ENCODE results near the gene GPRC6A. TPM values are rescaled to one million over a fixed set of nuclear protein-coding genes. Genes with fewer than 3 reads are reported as not detected.
"Not testable (repeated sequence)": the region's sequence is repeated elsewhere in the genome, so short reads cannot be mapped to it uniquely, and the experiment has no call there.

Gene GPRC6A
- not detected in 2 replicates for total RNA-seq (2014; rRNA removed; shearing (Covaris generic))

GRCh38 chr6:116828983-116829382 is at the start of gene GPRC6A:
TSS of gene GPRC6A (minus strand) at chr6:116829083. CDS start at chr6:116829013, 70 bp downstream.
- Histone ChIP-seq H3K36me3 (no peaks in the 10 kb centered on the region), H3K4me3 (no peak within 1 kb of the TSS), H3K27me3 (no peaks in the 10 kb centered on the region; the same call in 1 of the 2 replicates), H3K9me3 (replicated peaks) (no peaks in the 10 kb centered on the region), H3K4me1 (no peaks in the 10 kb centered on the region), H3K27ac (no peak within 1 kb of the TSS)
- no peak for DNase-seq

DNA sequence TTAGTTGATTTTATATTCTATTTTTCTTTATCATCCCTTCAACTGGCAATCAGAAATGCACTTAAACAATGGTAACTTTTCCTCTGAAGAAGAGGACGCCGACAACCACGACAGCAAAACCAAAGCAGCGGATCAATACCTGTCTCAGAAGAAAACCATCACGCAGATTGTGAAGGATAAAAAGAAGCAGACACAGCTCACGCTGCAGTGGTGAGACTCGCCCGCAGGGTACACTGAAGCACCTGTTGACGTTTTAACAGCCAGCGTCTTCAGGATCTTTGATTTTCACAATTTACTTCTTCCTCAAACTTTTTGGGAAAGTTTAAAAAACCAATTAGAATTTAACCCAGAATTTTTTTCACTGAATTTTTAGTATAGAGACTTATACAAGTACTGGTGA is 48.9 kb upstream of the GPRC6A start:
- H3K27ac ChIP-seq = no peak overlapping the region
- no peak for DNase-seq
- no peaks in the 10 kb centered on the region for H3K4me1 ChIP-seq
- no peaks in the 10 kb centered on the region for H3K9me3 ChIP-seq (replicated peaks)
- H3K4me3 ChIP-seq = no peak overlapping the region
- no peaks in the 10 kb centered on the region for H3K36me3 ChIP-seq
- 0 out of 2 replicates have a peak, but pooled peaks cover 4% of the 10 kb centered on the region for H3K27me3 ChIP-seq

DNA sequence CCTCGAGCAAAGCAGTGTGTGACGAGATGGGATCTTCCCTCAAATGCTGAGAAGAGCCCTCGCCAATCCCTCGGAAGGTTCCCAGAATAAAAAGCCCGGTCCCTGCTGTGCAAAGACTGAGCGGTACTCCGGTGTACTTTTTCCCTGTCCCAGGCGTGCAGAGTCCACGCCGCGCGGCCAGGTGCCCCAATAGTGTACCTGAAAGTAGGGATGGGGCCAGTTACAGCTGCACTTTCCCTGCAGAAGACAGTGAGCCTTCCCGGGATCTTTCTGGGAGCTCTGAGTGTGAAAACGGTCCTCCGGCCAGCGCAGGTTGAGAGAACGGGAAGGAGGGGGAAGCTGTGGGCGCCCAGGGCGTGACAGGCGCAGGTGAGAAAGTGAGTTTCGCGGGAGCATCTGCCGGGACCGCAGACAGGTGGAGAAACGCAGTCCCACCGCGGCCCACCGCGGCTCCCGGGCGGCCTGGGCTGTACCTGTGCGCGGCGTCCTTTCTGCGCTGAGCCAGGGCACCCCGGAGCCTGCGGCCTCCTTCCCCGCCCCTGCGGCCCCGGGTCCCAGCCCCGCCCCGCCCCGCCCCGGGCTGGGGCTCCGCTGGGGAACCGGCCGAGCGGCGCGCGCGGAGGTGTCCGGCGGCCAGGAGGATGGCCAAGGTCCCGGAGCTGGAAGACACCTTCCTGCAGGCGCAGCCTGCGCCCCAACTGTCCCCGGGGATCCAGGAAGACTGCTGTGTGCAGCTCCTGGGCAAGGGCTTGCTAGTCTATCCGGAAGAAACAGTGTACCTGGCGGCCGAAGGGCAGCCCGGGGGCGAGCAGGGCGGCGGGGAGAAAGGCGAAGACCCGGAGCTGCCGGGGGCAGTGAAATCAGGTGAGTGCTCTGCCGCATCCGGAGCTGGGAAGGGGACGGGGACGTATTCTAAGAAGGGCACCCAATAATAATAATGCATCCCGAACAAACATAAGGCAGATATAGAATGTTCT is 48.0 kb upstream of the GPRC6A start, which contains the start of gene RFX6:
Gene RFX6, plus strand, starts transcription at position 608 of the 977 bp plus-strand sequence. Its CDS starts 34 bp downstream, at position 642.
- Histone ChIP-seq H3K4me1 (no peaks in the 10 kb centered on the region), H3K36me3 (no peaks in the 10 kb centered on the region), H3K27me3 (0 out of 2 replicates have a peak, but pooled peaks cover 4% of the 10 kb centered on the region), H3K4me3 (no peak within 1 kb of the TSS), H3K9me3 (replicated peaks) (no peaks in the 10 kb centered on the region), H3K27ac (no peak within 1 kb of the TSS)
- no peak for DNase-seq

- H3K4me1 ChIP-seq = no peaks in the 10 kb centered on the region
- no peak for DNase-seq
- H3K27me3 ChIP-seq = 0 out of 2 replicates have a peak, but pooled peaks cover 4% of the 10 kb centered on the region
- H3K36me3 ChIP-seq = no peaks in the 10 kb centered on the region
- no peak overlapping the region for H3K27ac ChIP-seq
- no peak overlapping the region for H3K4me3 ChIP-seq
- H3K9me3 ChIP-seq (replicated peaks) = no peaks in the 10 kb centered on the region
These were observed 47.2 kb upstream of the GPRC6A start for GRCh38 chr6:116876107-116876506.

DNA sequence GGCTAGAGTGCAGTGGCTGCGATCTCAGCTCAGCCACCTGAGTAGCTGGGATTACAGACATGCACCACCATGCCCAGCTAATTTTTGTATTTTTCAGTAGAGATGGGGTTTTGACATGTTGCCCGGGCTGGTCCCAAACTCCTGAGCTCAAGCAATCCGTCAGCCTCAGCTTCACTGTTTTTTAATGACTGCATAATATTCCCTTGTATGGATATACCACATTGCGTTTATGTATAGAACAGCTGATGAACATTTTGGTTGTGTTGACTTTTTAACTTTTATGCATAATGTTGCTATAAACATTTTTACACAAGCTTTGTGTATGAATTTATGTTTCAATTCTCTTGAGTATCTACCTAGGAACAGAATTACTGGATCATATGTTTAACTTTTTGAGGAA is 43.9 kb upstream of the GPRC6A start:
- no peaks in the 10 kb centered on the region for H3K9me3 ChIP-seq (replicated peaks)
- H3K27me3 ChIP-seq = no peaks in the 10 kb centered on the region
- no peaks in the 10 kb centered on the region for H3K36me3 ChIP-seq
- H3K4me1 ChIP-seq = no peaks in the 10 kb centered on the region
- DNase-seq = no peak
- H3K27ac ChIP-seq = no peak overlapping the region
- H3K4me3 ChIP-seq = no peak overlapping the region

- Histone ChIP-seq H3K36me3 (no peaks in the 10 kb centered on the region), H3K4me1 (no peaks in the 10 kb centered on the region), H3K27ac (no peak overlapping the region), H3K4me3 (no peak overlapping the region), H3K9me3 (replicated peaks) (no peaks in the 10 kb centered on the region), H3K27me3 (no peaks in the 10 kb centered on the region)
- no peak for DNase-seq
These were observed 37.5 kb upstream of the GPRC6A start for GRCh38 chr6:116866281-116866871.

GRCh38 chr6:116859264-116859663 is 30.4 kb upstream of the GPRC6A start:
- Histone ChIP-seq H3K4me3 (no peak overlapping the region), H3K36me3 (no peaks in the 10 kb centered on the region), H3K27me3 (no peaks in the 10 kb centered on the region), H3K4me1 (no peaks in the 10 kb centered on the region), H3K9me3 (replicated peaks) (peaks cover 3% of the 10 kb centered on the region; the same call in 1 of the 2 replicates), H3K27ac (no peak overlapping the region)
- DNase-seq = no peak

DNA sequence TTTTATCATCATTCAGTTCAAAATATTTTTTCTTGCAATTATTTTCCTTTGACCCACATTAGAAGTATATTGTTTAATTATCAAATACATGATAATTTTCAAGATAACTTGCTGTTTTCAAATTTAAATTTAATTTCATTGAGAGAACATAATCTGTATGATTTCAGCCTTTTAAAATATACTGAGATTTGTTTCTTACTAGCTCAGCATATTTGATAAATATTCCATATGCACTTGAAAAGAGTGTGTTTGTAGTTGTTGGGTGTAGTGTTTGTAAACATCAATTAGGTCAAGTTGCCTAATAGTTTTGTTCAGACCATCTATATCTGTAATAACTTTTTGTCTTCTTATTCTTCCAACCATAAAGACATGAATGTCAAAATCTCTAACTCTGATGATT is 29.2 kb upstream of the GPRC6A start:
- peaks cover 3% of the 10 kb centered on the region; the same call in 1 of the 2 replicates for H3K9me3 ChIP-seq (replicated peaks)
- no peaks in the 10 kb centered on the region for H3K4me1 ChIP-seq
- no peak overlapping the region for H3K4me3 ChIP-seq
- H3K36me3 ChIP-seq = no peaks in the 10 kb centered on the region
- H3K27me3 ChIP-seq = no peaks in the 10 kb centered on the region
- no peak overlapping the region for H3K27ac ChIP-seq
- DNase-seq = no peak

GRCh38 chr6:116847227-116847626 is 18.3 kb upstream of the GPRC6A start:
- DNase-seq = peak in 1 of 2 experiments; percentile 46
- H3K4me3 ChIP-seq = no peak overlapping the region
- H3K27me3 ChIP-seq = no peaks in the 10 kb centered on the region; the same call in 1 of the 2 replicates

DNA sequence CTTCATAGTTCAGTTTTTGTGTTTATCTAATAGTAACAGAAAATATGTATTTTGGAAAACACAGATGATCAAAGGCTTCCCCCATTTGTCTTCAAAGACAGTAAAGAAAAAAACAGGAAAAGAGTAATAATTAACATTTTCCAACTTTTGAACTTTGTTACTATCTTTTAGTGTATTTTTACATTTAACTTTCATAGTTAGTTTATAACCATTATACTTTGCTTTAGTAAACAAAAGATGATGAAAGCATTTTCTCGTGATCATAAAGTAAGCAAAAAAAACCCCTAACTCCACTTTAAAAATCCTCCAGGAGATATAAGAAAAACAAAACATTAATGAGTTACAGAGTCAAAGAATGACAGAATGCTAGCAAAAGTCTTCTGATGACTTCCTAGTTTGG is 13.6 kb upstream of the GPRC6A start:
- Histone ChIP-seq H3K4me1 (no peaks in the 10 kb centered on the region), H3K27ac (no peak overlapping the region)
- no peak for DNase-seq

More at GRCh38 chr6:116847227-116847626, 18.3 kb upstream of the GPRC6A start:
- no peak overlapping the region for H3K27ac ChIP-seq
- H3K4me1 ChIP-seq = no peaks in the 10 kb centered on the region
- H3K36me3 ChIP-seq = no peaks in the 10 kb centered on the region
- H3K9me3 ChIP-seq (replicated peaks) = no peaks in the 10 kb centered on the region

DNA sequence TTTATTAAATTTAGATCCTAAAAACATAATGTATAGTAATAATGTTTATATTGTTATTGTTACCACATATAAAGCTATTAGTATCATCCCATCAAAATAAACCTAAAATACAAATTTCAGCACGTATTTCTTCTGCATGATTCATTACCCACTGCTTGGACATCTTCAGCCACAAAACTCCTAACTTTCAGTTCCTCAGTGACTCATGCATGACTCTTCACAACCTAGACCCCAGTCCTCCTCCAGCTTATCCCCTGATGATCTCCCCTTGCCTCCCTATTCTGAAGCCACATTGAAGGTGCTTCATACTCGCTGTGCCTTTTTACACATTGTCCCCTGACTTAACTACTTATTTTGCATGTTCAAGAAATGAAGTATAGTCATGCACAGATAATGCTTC is 11.2 kb upstream of the GPRC6A start:
- DNase-seq = no peak
- no peak overlapping the region for H3K27ac ChIP-seq
- no peak overlapping the region for H3K4me3 ChIP-seq
- H3K9me3 ChIP-seq (replicated peaks) = no peaks in the 10 kb centered on the region
- H3K36me3 ChIP-seq = no peaks in the 10 kb centered on the region
- no peaks in the 10 kb centered on the region for H3K4me1 ChIP-seq
- H3K27me3 ChIP-seq = 0 out of 2 replicates have a peak, but pooled peaks cover 2% of the 10 kb centered on the region

More for the DNA sequence above, 13.6 kb upstream of the GPRC6A start:
- Histone ChIP-seq H3K36me3 (no peaks in the 10 kb centered on the region), H3K4me3 (no peak overlapping the region), H3K9me3 (replicated peaks) (no peaks in the 10 kb centered on the region), H3K27me3 (0 out of 2 replicates have a peak, but pooled peaks cover 2% of the 10 kb centered on the region)

GRCh38 chr6:116836606-116837342 is 7.9 kb upstream of the GPRC6A start:
- DNase-seq = no peak
- H3K27me3 ChIP-seq = 0 out of 2 replicates have a peak, but pooled peaks cover 2% of the 10 kb centered on the region
- H3K4me1 ChIP-seq = no peaks in the 10 kb centered on the region
- no peaks in the 10 kb centered on the region for H3K9me3 ChIP-seq (replicated peaks)
- no peak overlapping the region for H3K4me3 ChIP-seq
- H3K36me3 ChIP-seq = no peaks in the 10 kb centered on the region
- H3K27ac ChIP-seq = no peak overlapping the region

DNA sequence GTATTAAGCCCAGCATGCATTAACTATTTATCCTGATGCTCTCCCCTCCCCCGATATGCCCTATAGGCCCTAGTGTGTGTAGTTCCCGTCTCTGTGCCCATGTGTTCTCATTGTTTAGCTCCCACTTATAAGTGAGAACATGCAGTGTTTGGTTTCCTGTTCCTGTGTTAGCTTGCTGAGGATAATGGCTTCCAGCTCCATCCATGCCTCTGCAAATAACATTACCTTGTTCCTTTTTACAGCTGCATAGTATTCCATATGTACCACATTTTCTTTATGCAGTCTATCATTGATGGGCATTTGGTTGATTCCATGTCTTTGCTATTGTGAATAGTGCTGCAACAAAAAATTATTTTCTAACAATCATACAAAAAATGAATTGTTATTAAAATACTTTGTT is 5.6 kb upstream of the GPRC6A start:
- H3K27me3 ChIP-seq; H3K27ac ChIP-seq; H3K36me3 ChIP-seq; H3K9me3 ChIP-seq (replicated peaks); H3K4me1 ChIP-seq; DNase-seq; H3K4me3 ChIP-seq: not testable (repeated sequence)

DNA sequence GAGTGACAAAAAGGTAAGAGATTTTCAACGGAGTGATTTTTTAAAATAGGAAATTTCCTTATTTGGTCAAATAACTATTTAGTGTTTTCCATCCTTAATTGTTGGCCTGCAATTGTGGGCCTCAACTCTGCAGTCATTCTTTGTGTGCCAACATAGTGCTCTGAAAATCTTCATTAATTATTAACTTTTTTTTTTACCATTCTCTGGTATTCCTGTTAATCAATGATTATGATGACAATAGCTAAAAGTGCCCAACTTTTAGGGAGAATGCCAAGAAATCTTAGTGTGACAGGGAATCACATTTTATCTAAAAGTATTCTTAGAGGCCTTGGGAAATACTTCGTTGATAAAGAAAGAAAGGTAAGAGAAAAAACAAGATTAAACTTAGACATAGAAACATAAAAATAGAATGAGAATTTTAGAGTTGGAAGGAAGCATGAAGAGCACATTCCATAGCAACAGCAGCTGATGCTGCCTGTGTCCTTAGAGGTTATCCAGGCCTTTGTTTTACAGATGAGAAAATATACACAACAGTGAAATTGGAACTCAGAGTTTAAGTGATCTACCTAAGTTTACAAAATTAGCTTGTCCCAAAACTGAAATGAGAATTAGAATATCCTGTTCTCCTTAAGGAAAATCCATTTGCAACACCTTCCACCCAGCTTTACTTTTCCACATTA is 1.2 kb downstream of the GPRC6A start:
- Histone ChIP-seq H3K27me3 (no peaks in the 10 kb centered on the region; the same call in 1 of the 2 replicates), H3K9me3 (replicated peaks) (no peaks in the 10 kb centered on the region), H3K36me3 (no peaks in the 10 kb centered on the region), H3K4me3 (no peak overlapping the region), H3K27ac (no peak overlapping the region), H3K4me1 (no peaks in the 10 kb centered on the region)
- DNase-seq = no peak

All from SJCRH30 (cell line).